OCI-LY1 (cell line): ENCODE results near the gene DGKG.

Experiments
- H2AFZ ChIP-seq: fragments of 200-600 bp; sonication (generic), shearing (Covaris generic); 2 replicates; pipeline ENCODE4 v1.6.0; 2014; ENCODE audit warnings: antibody characterized with exemption, mild to moderate bottlenecking, low read length
- H3F3A ChIP-seq: fragments of 200-600 bp; sonication (generic), shearing (Covaris generic); 2 replicates; pipeline ENCODE4 v1.6.0; 2014; ENCODE audit warnings: mild to moderate bottlenecking, antibody characterized with exemption, low read length, moderate library complexity; ENCODE audit not compliant: insufficient read depth
- H3K27ac ChIP-seq: fragments of 200-600 bp; sonication (generic); 2 replicates; pipeline ENCODE4 v1.5.1; 2014; ENCODE audit warnings: low read length, mixed run types, mild to moderate bottlenecking, low read depth; ENCODE audit not compliant: poor library complexity, severe bottlenecking
- H3K27me3 ChIP-seq: fragments of 200-600 bp; sonication (generic); 2 replicates; pipeline ENCODE4 v1.6.0; 2014; ENCODE audit warnings: antibody characterized with exemption, mild to moderate bottlenecking, low read length, moderate library complexity; ENCODE audit not compliant: insufficient read depth
- H3K36me3 ChIP-seq: fragments of 200-600 bp; sonication (generic); 2 replicates; pipeline ENCODE4 v1.6.1; 2014; ENCODE audit warnings: mild to moderate bottlenecking, antibody characterized with exemption, low read length, moderate library complexity, mixed read lengths; ENCODE audit not compliant: insufficient read depth
- H3K4me1 ChIP-seq: fragments of 200-600 bp; sonication (generic); 2 replicates; pipeline ENCODE4 v1.5.1; 2014; ENCODE audit warnings: mild to moderate bottlenecking, low read length, moderate library complexity; ENCODE audit not compliant: insufficient read depth, severe bottlenecking
- H3K4me2 ChIP-seq: fragments of 200-600 bp; sonication (generic), shearing (Covaris generic); 2 replicates; pipeline ENCODE4 v1.6.1; 2014; ENCODE audit warnings: low read length
- H3K4me3 ChIP-seq: fragments of 200-600 bp; sonication (generic); 2 replicates; pipeline ENCODE4 v1.5.1; 2014; ENCODE audit warnings: low read length, low read depth, mild to moderate bottlenecking, mixed read lengths; ENCODE audit not compliant: poor library complexity, severe bottlenecking
- H3K79me2 ChIP-seq: fragments of 200-600 bp; shearing (Covaris generic); 2 replicates; pipeline ENCODE4 v1.6.1; 2016; ENCODE audit warnings: mixed run types, low read length, mixed read lengths; ENCODE audit not compliant: insufficient read depth
- H3K9ac ChIP-seq: fragments of 200-600 bp; sonication (generic), shearing (Covaris generic); 2 replicates; pipeline ENCODE4 v1.6.1; 2014; ENCODE audit warnings: mild to moderate bottlenecking, low read length, mixed read lengths
- H3K9me2 ChIP-seq: fragments of 200-600 bp; sonication (generic), shearing (Covaris generic); 2 replicates; pipeline ENCODE4 v1.6.1; 2014; ENCODE audit warnings: low read depth, mild to moderate bottlenecking, low read length, mixed read lengths
- H3K9me3 ChIP-seq: fragments of 200-600 bp; shearing (Covaris generic); 2 replicates; pipeline ENCODE4 v1.6.1; 2014; ENCODE audit warnings: low read length, mixed read lengths
- H4K20me1 ChIP-seq: fragments of 200-600 bp; sonication (generic), shearing (Covaris generic); 2 replicates; pipeline ENCODE4 v1.6.0; 2016; ENCODE audit warnings: mild to moderate bottlenecking, low read length; ENCODE audit not compliant: insufficient read depth
- EZH2 ChIP-seq: fragments of 200-600 bp; sonication (generic), shearing (Covaris generic); IDR thresholded peaks from 2 replicates; pipeline ENCODE4 v1.8.0; 2017; ENCODE audit warnings: borderline replicate concordance, mixed run types, mild to moderate bottlenecking, antibody characterized with exemption, low read length, moderate library complexity, mixed read lengths
- TF ChIP-seq, protein P1 (sequence below): fragments of 200-600 bp; sonication (generic), shearing (Covaris generic); IDR thresholded peaks from 2 replicates; pipeline ENCODE4 v1.5.1; 2017; ENCODE audit warnings: mild to moderate bottlenecking, antibody characterized with exemption, low read length, moderate library complexity, mixed read lengths

The DGKG gene

DNA sequence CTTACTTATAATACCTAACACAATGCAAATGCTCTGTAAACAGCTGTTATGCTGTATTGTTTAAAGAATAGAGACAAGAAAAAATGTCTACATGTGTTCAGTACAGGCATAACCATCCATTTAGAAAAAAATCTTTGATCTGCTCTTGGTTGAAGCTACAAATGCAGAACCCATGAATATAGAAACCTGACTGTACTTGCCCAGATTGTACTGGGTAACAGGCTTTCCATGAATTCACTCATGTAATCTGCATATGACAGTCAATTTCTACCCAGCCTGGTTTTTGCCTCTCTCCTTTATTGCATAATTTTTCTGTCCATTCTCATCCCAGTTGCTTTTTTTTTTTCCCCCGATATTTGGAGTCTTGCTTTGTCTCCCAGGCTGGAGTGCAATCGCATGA is 190.5 kb downstream of the DGKG start:
- Histone ChIP-seq H3K36me3 (no peaks in the 10 kb centered on the region), H3K9me3 (no peaks in the 10 kb centered on the region), H3K27ac (no peak overlapping the region), H3K27me3 (no peaks in the 10 kb centered on the region), H3K4me1 (no peaks in the 10 kb centered on the region), H3K9me2 (no peaks in the 10 kb centered on the region), H3F3A (no peaks in the 10 kb centered on the region), H3K4me3 (no peak overlapping the region), H3K79me2 (no peaks in the 10 kb centered on the region), H3K4me2 (no peak overlapping the region), H3K9ac (no peak overlapping the region), H2AFZ (no peak overlapping the region), H4K20me1 (no peaks in the 10 kb centered on the region)
- no peak for TF ChIP-seq EZH2

DNA sequence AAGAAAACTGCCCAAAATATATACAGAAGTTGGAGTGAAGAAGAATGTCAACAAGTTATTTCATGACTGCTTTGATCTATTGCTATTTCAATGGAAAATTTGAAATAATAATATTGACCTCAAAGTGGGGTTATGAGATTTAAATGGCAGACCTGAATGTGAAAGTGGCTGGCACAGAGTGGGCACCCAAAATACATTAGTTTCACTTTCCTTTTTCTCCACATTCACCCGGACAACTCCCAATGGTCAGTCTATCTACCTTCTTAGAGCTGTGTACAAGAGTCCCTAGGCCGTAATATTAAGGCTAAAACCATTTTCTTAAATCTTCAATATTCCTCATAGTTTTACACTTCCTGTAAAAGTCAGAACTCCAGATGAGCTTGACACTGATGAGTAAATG is 191.5 kb downstream of the DGKG start:
- H3K36me3 ChIP-seq = no peaks in the 10 kb centered on the region
- no peak overlapping the region for H3K4me3 ChIP-seq
- no peaks in the 10 kb centered on the region for H3K79me2 ChIP-seq
- no peak overlapping the region for H3K4me2 ChIP-seq
- no peaks in the 10 kb centered on the region for H3K4me1 ChIP-seq
- no peak overlapping the region for H3K27ac ChIP-seq
- no peak for TF ChIP-seq EZH2
- TF ChIP-seq, protein P1, sequence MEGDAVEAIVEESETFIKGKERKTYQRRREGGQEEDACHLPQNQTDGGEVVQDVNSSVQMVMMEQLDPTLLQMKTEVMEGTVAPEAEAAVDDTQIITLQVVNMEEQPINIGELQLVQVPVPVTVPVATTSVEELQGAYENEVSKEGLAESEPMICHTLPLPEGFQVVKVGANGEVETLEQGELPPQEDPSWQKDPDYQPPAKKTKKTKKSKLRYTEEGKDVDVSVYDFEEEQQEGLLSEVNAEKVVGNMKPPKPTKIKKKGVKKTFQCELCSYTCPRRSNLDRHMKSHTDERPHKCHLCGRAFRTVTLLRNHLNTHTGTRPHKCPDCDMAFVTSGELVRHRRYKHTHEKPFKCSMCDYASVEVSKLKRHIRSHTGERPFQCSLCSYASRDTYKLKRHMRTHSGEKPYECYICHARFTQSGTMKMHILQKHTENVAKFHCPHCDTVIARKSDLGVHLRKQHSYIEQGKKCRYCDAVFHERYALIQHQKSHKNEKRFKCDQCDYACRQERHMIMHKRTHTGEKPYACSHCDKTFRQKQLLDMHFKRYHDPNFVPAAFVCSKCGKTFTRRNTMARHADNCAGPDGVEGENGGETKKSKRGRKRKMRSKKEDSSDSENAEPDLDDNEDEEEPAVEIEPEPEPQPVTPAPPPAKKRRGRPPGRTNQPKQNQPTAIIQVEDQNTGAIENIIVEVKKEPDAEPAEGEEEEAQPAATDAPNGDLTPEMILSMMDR = no peak
- no peaks in the 10 kb centered on the region for H4K20me1 ChIP-seq
- no peaks in the 10 kb centered on the region for H3F3A ChIP-seq
- no peaks in the 10 kb centered on the region for H3K9me3 ChIP-seq
- no peak overlapping the region for H2AFZ ChIP-seq
- no peaks in the 10 kb centered on the region for H3K27me3 ChIP-seq
- no peak overlapping the region for H3K9ac ChIP-seq
- H3K9me2 ChIP-seq = no peaks in the 10 kb centered on the region

DNA sequence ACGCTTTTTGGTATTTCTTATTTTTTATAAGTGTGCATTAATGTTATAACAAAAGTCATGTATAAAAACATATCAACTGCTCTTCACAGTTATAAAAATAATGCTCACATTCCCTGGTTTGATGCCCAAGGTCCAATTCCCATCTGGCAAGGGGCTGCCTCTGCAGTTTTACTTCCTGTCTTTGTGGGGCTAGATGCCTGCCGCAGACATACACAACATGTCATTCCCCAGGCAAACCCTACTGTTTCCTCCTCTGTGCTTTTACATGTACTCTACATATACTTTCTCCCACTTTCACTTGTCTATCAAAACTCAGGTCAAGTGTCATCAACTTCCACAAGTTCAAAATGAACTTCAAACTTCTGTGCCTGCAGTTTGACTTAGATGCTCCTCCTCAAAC is 192.7 kb downstream of the DGKG start:
- H2AFZ ChIP-seq = no peak overlapping the region
- no peak overlapping the region for H3K9ac ChIP-seq
- H3K4me1 ChIP-seq = no peaks in the 10 kb centered on the region
- no peaks in the 10 kb centered on the region for H4K20me1 ChIP-seq
- no peaks in the 10 kb centered on the region for H3K9me2 ChIP-seq
- no peaks in the 10 kb centered on the region for H3K9me3 ChIP-seq
- no peaks in the 10 kb centered on the region for H3F3A ChIP-seq
- no peak overlapping the region for H3K4me3 ChIP-seq
- H3K36me3 ChIP-seq = no peaks in the 10 kb centered on the region
- no peak overlapping the region for H3K27ac ChIP-seq
- TF ChIP-seq EZH2 = no peak
- TF ChIP-seq, protein P1 = no peak
- no peaks in the 10 kb centered on the region for H3K79me2 ChIP-seq
- no peaks in the 10 kb centered on the region for H3K27me3 ChIP-seq
- H3K4me2 ChIP-seq = no peak overlapping the region

DNA sequence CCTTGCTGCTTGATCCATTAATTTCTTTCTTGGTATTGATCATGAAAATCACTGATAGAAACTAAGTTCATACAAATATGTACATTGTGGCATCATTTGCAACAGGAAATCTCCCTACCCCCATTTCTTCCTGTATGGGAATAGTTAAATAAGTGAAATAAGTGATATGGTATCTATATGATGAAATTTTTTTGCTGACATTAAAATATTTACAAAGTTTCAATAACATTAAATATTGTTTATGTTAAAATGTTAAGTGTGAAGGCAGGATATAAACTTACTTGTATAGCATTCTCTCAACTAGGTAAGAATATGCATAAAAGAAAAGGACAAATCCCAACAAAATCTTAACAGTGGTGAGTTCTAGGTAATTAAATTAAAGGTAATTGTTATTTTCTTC is 193.1 kb downstream of the DGKG start:
- Histone ChIP-seq H3K4me2 (no peak overlapping the region), H3K9ac (no peak overlapping the region), H3K27me3 (no peaks in the 10 kb centered on the region), H3K79me2 (no peaks in the 10 kb centered on the region), H3K9me2 (no peaks in the 10 kb centered on the region), H3K4me1 (no peaks in the 10 kb centered on the region), H3K27ac (no peak overlapping the region), H2AFZ (no peak overlapping the region), H3K9me3 (no peaks in the 10 kb centered on the region), H3K4me3 (no peak overlapping the region), H3K36me3 (no peaks in the 10 kb centered on the region), H4K20me1 (no peaks in the 10 kb centered on the region), H3F3A (no peaks in the 10 kb centered on the region)
- TF ChIP-seq EZH2 = no peak
- TF ChIP-seq, protein P1 = no peak
